Stimulated activated CD4-positive, alpha-beta T cell treated with anti-CD3 and anti-CD28 coated beads, TNF-alpha, amount 100 ng/mL, for 4 hours (primary cell): ENCODE data around the gene ERP27.

ENCODE experiments used
- DNase-seq, 3 experiments: peaks; one replicate each; pipeline ENCODE4 v3.0.0-alpha.2; 2020; ENCODE audit warnings: low read depth in 3 of 3

ERP27 gene

DNA sequence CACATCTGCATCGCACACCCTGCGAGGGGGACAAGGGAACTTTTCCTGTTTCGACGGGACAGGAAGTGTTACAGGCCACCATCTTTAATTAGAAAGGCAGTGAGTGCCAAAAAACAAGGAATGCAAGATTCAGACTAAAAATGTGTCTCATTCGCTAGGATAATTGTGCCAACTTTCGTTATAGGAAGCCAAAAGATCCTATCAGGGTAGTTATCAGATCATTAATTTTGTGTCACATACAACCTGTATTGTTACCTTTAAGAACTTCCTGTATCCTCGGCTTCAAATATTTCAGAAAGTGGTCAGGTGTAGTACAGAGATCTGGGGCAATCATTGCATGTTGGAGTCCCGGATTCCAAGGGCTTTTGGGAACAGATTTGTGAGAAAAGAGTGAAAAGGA, 33.5 kb downstream of the ERP27 start:
- no peak for DNase-seq

DNA sequence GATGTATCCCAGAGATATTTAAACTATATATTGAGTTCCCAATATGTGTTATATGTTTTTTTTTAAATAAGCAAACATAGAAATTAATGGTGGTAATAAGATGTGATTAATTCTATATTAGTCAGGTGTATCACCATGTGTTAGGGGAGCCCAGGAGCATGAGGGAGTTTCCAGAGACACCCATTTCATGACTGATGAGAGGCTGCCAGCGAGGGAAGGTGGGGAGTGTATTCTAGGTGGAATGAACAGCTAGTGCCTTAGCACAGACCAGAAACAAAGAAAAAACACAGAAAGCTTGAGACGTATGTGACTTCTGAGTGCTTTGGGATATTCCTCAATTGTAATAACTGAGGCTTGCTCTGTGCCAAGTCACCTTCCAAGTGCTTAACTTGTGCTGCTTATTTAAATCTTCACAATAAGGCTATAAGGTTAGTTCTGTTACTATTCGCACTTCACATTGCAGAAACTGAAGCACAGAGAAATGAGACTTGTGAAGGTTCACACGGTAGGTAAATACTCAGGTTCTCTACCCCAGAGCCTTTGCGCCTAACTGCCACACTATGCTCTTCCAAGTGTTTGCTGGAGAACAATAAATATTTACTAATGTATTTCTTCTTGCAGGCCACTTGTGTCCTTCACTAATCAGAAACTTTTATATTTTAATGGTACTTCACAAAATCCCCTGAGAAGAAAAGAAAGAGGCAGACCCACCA, 34.8 kb downstream of the ERP27 start:
- DNase-seq = no peak

DNA sequence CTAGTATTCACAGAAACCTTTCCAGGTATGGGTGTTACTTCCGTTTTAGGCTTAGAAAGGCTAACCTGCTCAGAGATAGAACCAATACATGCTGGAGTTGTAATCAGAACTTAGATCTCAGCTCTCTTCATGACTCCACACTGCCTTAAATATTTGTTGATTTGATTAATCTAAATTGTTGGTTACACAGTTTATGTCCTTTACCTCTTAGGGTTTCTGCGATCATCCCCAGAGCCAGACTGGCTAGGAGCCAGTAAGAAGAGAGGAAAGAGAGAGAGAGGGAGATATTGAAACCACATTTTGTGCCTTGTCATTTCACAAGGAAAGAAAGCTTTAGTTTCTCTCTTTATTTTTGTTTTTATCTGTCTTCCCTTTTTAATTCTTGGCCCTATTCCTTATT, 35.9 kb downstream of the ERP27 start:
- no peak for DNase-seq

DNA sequence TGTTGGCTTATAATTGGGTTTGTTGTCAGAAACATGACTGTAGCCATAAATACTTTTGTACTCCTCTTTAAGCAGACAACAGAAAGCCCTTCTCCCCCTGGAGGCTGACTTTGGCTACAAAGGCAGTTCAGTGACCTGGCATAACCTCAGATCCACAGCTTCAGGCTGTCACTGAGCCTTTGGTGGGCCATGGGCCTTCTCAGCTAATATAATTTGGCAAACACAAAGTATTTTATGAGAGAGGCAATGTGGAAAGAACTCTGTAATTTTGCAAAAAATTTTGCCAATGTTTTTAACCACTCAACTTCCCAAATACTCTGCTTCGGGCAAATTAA, 37.1 kb downstream of the ERP27 start:
- no peak for DNase-seq

- no peak for DNase-seq
Observed at GRCh38 chr12:14900521-14901227, 37.7 kb downstream of the ERP27 start.

- no peak for DNase-seq
Observed at GRCh38 chr12:14896521-14897169, 41.7 kb downstream of the ERP27 start.

DNA sequence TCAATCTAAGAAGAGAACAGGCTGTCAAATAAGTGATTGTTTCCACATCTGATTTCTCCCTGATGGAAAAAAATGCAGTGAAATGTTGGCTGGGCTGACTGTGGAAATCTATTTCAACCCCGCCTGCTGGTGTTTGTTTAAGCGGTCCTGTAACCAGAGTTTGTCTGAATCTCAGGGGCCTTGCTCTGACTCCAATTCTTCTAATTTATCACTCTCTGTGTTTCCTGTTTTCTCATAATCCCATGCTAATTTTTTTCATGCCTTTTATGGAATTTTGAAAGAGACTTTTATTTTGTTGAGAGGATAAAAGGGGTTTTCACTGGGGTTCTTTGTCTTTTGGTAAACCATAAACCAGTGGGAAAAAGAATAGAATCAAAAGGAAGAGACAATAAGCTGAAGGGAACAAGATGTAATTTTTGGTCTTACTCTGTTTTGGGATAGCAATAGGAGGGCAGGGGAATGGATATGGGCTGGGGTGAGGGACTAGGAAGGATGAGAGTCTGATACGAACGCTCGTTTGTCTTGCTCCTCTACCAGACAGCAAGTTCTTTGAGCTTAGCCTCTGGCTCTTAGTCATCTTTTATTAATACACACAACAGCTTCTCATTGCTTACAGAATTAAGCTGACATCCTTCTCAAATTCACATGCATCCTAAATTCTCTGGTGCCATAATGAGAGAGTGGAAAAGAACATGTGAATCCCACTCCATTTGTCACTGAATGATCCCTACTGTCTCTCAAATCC, 44.7 kb downstream of the ERP27 start:
- DNase-seq = no peak

DNA sequence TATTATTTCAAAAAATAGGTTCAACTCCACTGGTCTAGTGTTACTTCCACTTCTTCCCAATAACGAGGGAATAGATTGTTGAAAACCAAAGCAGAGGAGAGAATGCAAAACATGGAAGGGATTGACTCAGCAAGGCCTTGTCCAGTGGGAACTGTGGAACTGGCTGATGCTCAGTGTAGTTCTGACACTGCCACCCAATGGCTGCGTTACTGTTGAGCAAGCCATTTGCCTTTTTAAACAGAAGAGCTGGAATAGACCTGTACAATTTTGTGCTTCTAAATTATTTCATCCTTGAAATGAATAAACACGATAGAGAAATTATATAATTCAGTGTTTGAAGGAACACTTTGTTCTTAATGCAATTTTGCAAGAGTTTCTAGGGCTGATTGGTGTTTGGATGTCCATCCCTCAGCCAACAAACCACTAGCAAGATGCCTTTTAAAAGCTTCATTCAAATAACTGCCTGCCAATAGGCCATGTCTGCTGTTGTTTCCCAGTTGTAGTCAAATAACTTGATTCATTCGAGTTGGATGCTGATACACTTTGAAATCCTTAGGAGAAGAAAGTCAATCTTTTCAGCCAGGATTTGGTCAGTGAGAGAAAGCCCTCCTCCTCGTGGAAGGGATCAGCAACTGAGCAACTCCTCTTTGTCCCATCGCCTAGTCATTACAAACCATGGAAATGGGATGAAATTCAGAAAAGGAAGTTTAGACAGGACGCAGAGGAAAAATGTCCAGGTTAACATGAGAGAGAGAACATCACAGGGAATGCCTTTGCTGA, 45.4 kb downstream of the ERP27 start:
- DNase-seq = no peak

GRCh38 chr12:14890701-14891100, 47.6 kb downstream of the ERP27 start:
- no peak for DNase-seq

DNA sequence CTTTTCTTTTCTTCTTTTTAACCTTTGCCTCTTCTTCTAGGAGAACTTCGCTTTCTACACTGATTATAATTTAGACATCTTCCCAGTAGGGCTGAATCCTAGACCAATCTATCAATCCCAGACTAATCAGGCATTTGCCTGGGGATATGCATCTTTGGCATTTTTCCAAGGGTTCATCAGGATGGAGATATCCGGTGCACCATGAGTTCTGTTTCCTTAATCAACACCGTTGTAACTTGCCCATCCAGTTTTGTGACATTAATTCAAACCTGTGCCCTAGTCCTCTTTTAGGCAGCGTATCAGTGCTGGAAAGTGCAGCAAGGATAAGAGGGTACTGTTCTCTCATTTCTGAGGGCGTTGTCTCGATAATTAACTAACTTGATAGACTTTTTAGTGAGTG, 52.1 kb downstream of the ERP27 start:
- no peak for DNase-seq

GRCh38 chr12:14885718-14886221, 52.6 kb downstream of the ERP27 start, which contains the start of gene MGP:
MGP (minus strand) TSS chr12:14885854; CDS start chr12:14885791, 63 bp downstream.
- DNase-seq = no peak

DNA sequence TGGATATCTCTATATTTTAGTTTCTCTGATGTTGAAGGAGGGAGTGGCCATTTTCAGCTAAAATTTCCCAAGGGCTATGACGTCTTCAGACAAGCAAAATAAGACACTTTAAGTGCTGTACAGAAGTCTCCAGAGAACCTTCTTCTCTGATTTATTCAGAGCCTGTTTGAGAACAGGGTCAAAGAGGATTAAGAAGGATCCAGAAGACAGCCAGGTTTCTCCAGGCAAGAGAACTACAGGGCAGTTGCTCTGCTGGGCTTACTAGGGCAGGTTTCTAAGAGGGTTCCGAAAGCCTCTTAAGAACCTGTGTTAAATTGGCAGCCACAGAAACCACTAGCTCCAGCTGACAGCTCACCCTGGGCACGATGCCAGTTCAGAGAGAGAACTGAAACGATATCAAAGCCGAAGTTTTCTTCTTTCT, 53.9 kb downstream of the ERP27 start:
- DNase-seq = peak; percentile 46 to 74 (median 57)

DNA sequence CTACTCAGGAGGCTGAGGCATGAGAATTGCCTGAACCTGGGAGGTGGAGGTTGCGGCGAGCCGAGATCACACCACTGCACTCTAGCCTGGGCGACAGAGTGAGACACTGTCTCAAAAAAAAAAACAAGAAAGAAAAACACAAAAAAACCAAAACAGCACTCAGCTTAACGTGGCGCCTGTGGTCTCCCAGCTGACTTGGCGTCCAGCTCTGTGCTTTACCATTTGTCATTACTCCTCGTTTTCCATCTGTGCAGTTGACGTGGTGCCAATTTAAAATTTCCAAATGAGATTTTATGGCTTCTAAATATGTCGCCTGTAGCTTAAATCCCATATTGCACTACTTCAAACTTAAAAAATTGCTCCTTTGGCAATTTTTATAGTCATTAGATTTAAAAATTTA, 54.7 kb downstream of the ERP27 start:
- no peak for DNase-seq

- DNase-seq = no peak
Observed at GRCh38 chr12:14880890-14881453, 57.4 kb downstream of the ERP27 start.

- DNase-seq = no peak
Observed at GRCh38 chr12:14879222-14879933, 59.0 kb downstream of the ERP27 start.

DNA sequence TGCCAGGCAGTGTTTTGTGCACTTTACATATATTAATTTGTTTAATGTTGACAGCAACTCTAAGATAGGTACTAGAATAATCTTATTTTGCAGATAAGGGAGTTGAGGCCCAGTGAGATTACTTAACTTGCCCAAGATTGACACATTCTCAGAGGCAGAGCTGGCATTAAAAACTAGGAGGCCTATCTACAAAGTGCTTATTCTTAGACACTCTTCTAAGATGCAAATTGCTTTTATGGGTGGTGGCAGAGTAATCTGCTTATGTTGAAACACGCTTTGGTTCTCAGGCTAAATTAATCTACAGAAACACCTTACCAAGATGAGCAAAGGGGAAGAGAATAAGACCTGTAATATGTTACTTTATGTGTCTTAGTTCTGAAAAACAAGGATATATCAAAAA, 59.8 kb downstream of the ERP27 start:
- no peak for DNase-seq

GRCh38 chr12:14876833-14877232, 61.5 kb downstream of the ERP27 start:
- no peak for DNase-seq

DNA sequence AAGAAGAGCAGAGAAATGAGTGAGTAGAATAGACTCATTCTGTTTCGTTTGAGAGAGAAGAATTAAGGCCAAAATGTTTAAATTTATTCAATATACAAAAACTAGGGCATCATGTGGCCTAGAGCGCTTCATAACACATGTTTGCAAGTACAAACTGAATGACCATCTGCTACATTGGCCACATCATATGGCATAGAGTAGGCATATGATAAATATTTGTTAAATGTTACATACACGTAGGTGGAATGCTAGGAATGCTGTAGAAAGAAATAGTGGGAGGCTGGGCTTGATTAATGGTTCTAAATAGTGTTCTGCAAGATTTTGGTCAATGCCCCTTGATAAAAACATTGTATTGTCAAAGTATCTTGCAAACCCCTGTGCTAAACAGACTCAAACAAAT, 63.5 kb downstream of the ERP27 start:
- no peak for DNase-seq

DNA sequence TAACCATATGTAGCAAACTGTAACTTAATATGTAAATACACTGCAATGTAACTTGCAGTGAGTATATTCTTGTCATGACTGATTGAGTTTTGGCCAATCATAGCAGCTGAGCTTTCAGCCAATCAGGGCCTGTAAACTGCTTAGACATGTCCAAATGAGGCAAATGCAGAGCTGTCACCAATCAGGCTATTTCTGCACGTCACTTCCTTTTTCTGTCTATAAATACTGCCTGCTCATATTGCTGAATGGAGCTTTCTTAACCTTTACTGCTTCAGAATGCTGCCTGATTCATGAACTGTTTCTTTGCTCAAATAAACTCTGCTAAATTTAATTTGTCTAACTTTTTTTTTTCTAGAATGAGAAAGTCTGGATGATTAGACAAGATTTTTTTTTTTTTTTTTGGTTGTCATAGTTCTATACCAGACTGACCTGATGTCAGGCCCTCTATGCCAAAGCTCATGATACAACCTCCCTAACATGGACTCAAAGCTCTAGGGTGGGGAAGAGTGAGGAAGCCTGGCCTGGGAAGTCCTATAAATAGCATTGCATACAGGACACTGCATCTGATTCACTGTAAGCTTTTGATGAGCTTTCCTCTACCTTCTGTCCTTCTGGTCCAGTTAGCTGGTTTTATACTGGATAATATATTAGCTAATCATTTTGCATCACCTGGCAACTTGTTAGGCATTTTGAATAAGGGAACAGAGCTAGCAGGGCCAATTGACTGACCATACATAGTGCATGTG, 64.7 kb downstream of the ERP27 start:
- DNase-seq = no peak

DNA sequence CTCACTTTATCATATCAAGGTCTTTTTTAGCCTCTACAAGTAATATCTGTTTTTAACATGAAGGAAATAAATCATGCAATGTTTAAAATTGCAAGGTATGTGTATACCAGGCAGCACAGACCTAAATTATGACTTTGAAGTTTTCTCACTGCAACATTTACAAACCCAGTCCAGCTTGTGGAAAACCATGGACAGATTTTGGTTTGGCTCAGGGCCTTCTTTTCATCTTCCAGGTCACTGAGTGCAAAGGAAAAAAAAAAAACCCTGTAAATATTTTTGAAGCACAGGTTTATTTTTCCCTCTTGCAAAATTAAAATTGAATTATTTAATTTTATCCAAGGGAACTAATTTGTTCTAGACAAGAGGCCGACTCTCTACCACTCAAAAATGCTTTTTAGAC, 66.5 kb downstream of the ERP27 start:
- DNase-seq = no peak
